ENCODE results near the gene LYPLAL1.
A peak's percentile ranks its signal among the peaks of the same experiment; 100 is the strongest.

The LYPLAL1 gene

GRCh38 chr1:219173758-219174459 lies at the start of gene LYPLAL1:
TSS of gene LYPLAL1 (plus strand) at chr1:219173878. CDS start at chr1:219173891, 13 bp downstream.
- peak; percentile 76 to 83 for DNase-seq (ENCODE audit: low read depth in 1 of 2, low spot score in 1 of 2)

- DNase-seq (ENCODE audit: low read depth in 1 of 2, low spot score in 1 of 2) = no peak
Observed at GRCh38 chr1:219124163-219124562, 49.5 kb upstream of the LYPLAL1 start.

GRCh38 chr1:219125342-219125741 lies 48.3 kb upstream of the LYPLAL1 start:
- DNase-seq (ENCODE audit: low read depth in 1 of 2, low spot score in 1 of 2) = no peak

- no peak for DNase-seq (ENCODE audit: low read depth in 1 of 2, low spot score in 1 of 2)
Observed at GRCh38 chr1:219126377-219126776, 47.3 kb upstream of the LYPLAL1 start.

GRCh38 chr1:219128957-219129356 lies 44.7 kb upstream of the LYPLAL1 start:
- DNase-seq (ENCODE audit: low read depth in 1 of 2, low spot score in 1 of 2) = no peak

GRCh38 chr1:219130366-219130935 lies 43.2 kb upstream of the LYPLAL1 start:
- no peak for DNase-seq (ENCODE audit: low read depth in 1 of 2, low spot score in 1 of 2)

- no peak for DNase-seq (ENCODE audit: low read depth in 1 of 2, low spot score in 1 of 2)
Observed at GRCh38 chr1:219132939-219133338, 40.7 kb upstream of the LYPLAL1 start.

GRCh38 chr1:219138747-219139146 lies 34.9 kb upstream of the LYPLAL1 start:
- no peak for DNase-seq (ENCODE audit: low read depth in 1 of 2, low spot score in 1 of 2)

- no peak for DNase-seq (ENCODE audit: low read depth in 1 of 2, low spot score in 1 of 2)
Observed at GRCh38 chr1:219140303-219140877, 33.3 kb upstream of the LYPLAL1 start.

- DNase-seq (ENCODE audit: low read depth in 1 of 2, low spot score in 1 of 2) = no peak
Observed at GRCh38 chr1:219143735-219144134, 29.9 kb upstream of the LYPLAL1 start.

GRCh38 chr1:219144658-219145315 lies 28.9 kb upstream of the LYPLAL1 start:
- DNase-seq (ENCODE audit: low read depth in 1 of 2, low spot score in 1 of 2) = no peak

GRCh38 chr1:219147571-219148019 lies 26.1 kb upstream of the LYPLAL1 start:
- no peak for DNase-seq (ENCODE audit: low read depth in 1 of 2, low spot score in 1 of 2)

- no peak for DNase-seq (ENCODE audit: low read depth in 1 of 2, low spot score in 1 of 2)
Observed at GRCh38 chr1:219149009-219149577, 24.6 kb upstream of the LYPLAL1 start.

- DNase-seq (ENCODE audit: low read depth in 1 of 2, low spot score in 1 of 2) = no peak
Observed at GRCh38 chr1:219149953-219150352, 23.7 kb upstream of the LYPLAL1 start.

- no peak for DNase-seq (ENCODE audit: low read depth in 1 of 2, low spot score in 1 of 2)
Observed at GRCh38 chr1:219150913-219151312, 22.8 kb upstream of the LYPLAL1 start.

- DNase-seq (ENCODE audit: low read depth in 1 of 2, low spot score in 1 of 2) = no peak
Observed at GRCh38 chr1:219151467-219151866, 22.2 kb upstream of the LYPLAL1 start.

- no peak for DNase-seq (ENCODE audit: low read depth in 1 of 2, low spot score in 1 of 2)
Observed at GRCh38 chr1:219152751-219153150, 20.9 kb upstream of the LYPLAL1 start.

GRCh38 chr1:219153723-219154122 lies 20.0 kb upstream of the LYPLAL1 start:
- no peak for DNase-seq (ENCODE audit: low read depth in 1 of 2, low spot score in 1 of 2)

- DNase-seq (ENCODE audit: low read depth in 1 of 2, low spot score in 1 of 2) = no peak
Observed at GRCh38 chr1:219155135-219155534, 18.5 kb upstream of the LYPLAL1 start.

GRCh38 chr1:219159946-219160645 lies 13.6 kb upstream of the LYPLAL1 start:
- DNase-seq (ENCODE audit: low read depth in 1 of 2, low spot score in 1 of 2) = no peak

GRCh38 chr1:219160967-219161366 lies 12.7 kb upstream of the LYPLAL1 start:
- no peak for DNase-seq (ENCODE audit: low read depth in 1 of 2, low spot score in 1 of 2)
